Right lobe of liver (tissue), 4 donors: ENCODE data around the gene PRDM13.

ENCODE experiments used
- CTCF ChIP-seq, 4 donors: fragments of 200-600 bp in 3 of 4; fragments of 450-650 bp in 1 of 4; IDR thresholded peaks; one replicate each; pipeline versions ENCODE4 v1.5.1 to v1.8.0; 2016 to 2022; ENCODE audit warnings: antibody characterized with exemption in 4 of 4, mild to moderate bottlenecking in 2 of 4
- POLR2A ChIP-seq: fragments of 450-650 bp; IDR thresholded peaks from one replicate; pipeline ENCODE4 v1.6.1; 2017; ENCODE audit warnings: antibody characterized with exemption, mild to moderate bottlenecking
- donor health status: DM: no; HTN: no; CAD: no.
- donor health status: DM: no; HTN: no; CAD: no.
- donor health status: DM: no; HTN: yes; CAD: no.

DNA sequence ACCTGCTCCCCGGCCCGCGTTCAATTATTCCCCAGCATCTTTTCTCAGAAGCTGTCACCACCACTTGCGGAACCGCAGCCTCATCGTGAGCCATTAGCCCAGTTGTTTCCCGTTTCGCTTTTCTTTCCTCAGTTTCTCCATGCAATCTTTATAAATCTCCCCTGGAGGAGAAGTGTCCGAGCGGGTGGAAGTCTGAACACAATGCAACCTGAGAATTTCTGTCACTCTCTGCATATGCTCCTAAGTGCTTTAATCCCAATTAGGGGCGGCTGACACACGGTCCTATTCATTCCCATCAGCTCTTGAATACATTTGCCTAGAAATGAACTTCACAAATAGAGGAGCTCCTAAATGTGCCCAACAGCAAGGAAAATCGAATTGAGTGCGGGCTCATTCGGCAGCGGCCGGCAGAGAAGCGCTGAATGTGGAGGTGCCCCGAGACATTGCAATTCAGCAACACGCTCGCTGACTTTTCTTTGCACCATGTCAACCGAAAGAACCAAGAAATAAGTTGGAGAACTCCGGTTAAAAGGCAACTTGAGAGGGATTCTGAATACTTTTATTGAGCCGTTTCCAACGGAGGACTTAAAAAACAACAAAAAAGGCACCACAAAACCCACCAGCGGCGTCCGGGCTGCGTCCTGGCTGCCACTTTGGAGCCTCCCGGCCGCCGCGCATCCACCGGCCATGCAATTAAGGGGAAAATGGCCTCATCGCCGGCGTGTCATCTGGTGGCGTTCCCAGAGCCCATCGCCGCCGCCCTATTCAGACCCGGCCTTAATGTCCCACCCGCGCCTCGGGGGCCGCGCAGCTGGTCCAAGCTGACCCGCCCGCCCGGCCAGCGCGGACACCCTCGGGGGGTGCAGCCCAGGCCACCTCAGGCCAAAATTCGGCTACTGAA, 3.9 kb upstream of the PRDM13 start:
- TF ChIP-seq CTCF (IDR thresholded peaks at IDR 0.05) (no peak), POLR2A (no peak)
